Mammary microvascular endothelial cell (primary cell): ENCODE results near the gene SUPT5H. TPM values are rescaled to one million over a fixed set of nuclear protein-coding genes. Genes with fewer than 3 reads are reported as not detected.

Experiments
- total RNA-seq: library from RNA; depleted of rRNA; stranded (reverse); fragments of >200 nt; gene quantifications from 2 replicates; pipeline ENCODE4 v1.2.3, GENCODE V29; 2015

SUPT5H gene
- 72.3 and 79.9 TPM in 2 replicates for total RNA-seq

DNA sequence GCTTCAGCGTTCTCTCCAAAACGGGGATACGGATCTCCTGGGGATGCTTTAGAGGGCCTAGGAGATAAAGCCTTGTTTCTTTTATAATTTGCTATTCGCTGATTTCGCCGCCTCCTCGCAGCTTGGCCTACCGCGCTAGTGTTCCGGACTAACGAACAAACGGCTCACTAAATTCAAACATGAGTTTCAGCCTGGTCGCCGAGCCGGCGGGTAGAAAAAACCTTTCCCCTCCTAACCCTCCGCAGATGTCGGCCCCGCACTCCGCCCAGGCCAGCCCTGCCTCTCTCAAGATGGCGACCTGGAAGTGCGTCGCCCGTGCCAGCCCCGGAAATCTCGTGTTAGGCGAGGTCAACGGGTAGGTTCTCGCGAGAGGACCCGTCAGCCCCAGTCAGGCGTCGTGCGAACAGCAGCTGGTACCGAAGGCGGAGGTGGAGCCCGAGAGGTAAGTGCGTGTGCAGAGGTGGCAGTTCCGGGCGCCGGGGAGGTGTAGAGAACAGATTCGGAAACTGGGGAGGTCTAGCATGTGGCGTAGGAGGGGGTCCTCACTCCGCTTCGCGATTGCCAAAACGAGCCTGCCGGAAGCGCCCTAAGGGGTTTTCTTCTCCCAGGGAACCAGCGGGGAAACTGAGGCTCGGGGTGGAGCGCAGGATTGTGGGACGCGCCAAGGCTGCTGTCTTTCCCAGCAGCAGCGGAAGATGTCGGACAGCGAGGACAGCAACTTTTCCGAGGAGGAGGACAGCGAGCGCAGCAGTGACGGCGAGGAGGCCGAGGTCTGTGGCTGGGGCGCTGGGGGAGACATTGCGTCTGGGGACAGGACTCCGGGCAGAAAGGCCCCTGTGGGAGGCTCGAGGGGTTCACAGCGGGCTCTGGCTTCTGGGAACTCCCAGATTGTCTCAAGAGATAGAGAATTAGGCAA, at the start of gene SUPT5H:
Gene SUPT5H, plus strand, starts transcription at position 387 of the 916 bp plus-strand sequence. Its CDS starts 309 bp downstream, at position 696.

DNA sequence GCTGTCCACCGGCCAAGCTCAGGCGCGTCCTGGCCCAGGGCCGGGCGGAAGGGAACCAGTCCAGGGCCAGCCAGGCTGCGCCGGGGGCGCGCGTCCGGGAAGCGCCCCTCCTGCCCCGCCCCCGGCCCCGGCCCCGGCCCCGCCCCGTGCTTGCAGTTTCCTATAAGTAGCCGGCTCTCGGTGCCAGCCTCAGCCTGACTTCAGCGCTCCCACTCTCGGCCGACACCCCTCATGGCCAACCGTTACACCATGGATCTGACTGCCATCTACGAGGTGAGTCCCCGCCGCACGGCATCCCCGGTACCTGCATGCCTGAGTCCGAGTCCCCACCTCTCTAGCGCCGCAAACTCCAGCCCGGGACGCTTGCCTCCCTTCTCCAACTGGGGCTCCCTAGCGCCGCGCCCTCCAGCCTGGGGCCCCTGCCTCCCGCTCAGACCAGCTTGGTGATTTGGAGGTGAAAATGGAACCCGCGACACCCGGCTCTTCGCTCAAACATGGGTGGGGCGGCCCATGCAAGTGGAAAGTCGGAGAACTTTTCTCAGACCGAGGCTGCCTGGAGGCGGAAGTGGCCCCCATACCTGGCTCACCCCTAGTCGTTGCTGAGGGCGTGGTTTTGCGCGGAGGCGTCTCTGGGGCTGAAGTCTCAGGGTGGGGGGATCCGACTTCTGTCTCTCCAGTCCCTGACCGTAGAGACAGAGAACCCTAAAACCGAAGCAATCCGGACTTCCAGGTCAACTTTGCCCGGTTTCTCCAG, 38.5 kb upstream of the SUPT5H start, which contains the start of gene ZFP36:
Gene ZFP36, plus strand, starts transcription at position 192 of the 754 bp plus-strand sequence. Its CDS starts 58 bp downstream, at position 250.

DNA sequence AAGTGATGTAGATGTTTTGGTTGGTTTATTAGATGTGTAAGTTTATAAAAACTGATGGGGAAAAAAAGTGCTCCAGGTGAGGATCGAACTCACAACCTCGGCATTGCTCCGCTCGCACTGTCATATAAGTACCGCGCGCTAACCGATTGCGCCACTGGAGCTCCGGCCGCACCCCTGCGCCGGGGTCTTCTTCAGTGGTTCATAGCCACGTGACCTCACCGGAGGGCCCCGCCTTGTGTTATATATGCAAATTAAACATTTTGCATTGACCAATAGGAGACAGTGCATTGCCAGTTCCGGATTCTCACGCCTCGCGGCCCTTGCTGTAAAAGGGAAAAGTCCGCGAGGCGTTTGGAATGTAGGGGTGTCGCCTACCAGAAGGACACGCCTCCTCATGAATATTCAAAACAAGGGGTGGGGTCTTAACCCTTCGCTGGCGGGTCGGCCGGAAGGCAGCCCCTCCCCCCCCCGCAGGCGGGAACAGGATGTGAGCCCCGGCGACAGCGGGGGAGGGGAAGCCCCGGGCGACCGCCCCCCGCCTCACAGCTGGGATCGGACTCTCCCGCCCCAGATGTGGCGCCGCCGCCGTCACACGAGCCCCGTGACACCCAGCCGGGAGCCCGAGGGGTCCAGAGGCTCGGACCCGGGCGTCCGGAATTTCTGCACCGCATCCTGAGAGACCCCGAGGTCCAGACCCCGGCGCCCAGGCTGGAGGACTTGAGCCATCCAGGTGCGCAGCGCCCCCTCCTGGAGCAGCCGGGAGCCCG, 33.1 kb upstream of the SUPT5H start, which contains the start of gene PLEKHG2:
Gene PLEKHG2, plus strand, starts transcription at position 570 of the 767 bp plus-strand sequence. CDS start 1,418 bp downstream, outside the sequence.

DNA sequence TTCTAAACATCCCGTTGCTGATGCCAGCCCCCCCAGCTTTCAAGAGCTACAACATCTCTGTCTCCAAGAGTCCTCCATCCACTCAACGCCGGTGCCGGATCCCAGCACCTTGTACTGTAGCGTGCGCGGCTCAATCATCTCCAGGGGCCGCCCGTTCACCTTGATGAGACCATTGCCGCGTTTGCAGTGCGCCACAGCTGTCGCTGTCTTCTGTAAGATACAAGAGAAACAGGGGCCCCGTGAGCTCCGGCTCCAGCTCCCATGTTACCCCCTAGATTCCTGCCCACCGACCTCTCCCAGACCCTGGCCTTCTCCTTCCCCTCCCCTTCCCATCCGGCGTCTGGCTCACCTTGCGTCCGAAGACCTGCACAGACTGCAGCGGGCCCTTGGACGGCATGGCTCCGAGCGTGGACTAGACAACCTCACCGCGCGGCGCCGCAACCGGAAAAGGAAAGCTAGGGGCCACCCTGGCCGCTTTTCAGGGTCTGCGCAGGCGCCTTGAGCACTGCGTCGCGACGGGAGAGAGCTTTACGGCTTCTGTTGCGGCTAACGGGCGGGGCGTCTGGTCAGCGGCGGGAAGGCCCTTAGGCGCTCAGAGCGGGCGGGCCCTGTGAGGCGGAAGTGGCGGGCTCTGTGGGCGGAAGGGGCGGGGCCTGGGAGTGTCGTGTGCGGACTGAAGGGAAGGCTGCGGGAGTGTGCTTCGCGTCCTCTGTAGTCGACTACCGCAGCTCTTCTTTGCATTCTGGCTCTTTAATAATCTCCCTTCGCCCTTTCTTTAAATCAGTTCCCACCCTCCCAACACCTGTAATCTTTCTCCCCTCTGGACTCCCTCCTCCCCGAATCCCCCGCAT, 9.7 kb upstream of the SUPT5H start, which contains the start of gene RPS16:
Gene RPS16, minus strand, starts transcription at position 451 of the 851 bp plus-strand sequence. Its CDS starts 54 bp downstream, at position 397.

DNA sequence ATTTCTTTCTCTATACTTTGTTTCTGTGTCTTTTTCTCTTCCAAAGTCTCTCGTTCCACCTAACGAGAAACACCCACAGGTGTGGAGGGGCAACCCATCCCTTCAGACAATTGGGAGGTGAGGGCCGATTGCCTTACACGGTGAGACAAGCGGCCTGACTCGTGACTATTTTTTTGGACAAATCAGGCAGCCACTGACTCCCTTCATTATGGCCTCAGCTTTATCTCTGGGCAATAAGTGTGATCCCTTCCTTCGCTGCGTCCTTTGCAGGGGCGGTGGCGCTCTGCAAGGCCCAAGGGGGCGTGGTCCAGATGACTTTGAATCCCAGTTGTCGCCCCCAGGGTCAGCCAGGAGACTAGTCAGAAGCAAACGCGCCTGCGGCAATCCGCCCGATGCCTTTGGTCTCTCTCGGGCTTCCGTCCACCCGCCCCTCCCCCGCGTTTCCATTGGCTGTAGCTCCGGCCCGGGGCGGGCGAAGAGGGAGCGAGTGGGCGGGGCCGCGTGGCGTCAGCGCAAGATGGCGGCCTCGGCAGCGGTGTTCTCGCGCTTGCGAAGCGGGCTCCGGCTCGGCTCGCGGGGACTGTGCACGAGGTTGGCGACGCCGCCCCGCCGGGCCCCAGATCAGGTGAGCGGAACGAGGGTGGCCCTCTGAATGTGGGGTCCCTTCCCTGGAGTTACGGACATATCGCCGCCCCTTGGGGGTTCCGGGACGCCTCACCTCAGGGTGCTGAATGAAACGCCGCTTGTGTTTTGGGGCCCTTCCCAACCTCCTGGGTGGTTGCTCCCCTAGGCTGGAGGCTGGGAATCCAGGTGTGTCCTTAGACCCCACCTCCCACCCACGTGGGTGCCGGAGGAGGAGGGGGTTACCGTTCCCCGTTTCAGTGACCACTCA, 35.2 kb downstream of the SUPT5H start, which contains the start of gene TIMM50:
Gene TIMM50, plus strand, starts transcription at position 502 of the 892 bp plus-strand sequence. Its CDS starts 16 bp downstream, at position 518.

DNA sequence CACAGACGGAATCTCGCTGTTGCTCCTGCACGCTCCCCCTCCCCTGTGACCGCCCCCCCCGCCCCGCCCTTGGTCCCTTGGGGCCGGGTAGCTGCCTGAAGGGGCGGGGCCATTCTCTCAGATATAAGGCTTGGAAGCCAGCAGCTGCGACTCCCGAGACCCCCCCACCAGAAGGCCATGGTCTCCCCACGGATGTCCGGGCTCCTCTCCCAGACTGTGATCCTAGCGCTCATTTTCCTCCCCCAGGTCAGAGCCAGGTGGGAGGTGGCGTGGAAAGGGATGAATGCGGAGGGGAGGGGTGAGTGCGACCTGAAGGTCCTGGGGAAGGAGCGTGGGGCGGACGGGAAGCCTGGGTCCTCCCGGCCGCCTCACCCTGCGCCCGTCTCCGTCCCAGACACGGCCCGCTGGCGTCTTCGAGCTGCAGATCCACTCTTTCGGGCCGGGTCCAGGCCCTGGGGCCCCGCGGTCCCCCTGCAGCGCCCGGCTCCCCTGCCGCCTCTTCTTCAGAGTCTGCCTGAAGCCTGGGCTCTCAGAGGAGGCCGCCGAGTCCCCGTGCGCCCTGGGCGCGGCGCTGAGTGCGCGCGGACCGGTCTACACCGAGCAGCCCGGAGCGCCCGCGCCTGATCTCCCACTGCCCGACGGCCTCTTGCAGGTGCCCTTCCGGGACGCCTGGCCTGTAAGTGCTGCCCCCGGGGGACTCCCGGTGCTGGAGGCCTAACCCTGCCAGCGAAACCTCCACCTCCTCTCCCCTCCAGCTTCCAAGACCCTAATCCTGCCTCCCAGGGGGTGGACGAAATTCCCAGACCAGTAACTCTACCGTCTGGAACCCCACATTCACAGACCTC, 53.6 kb downstream of the SUPT5H start, which contains the start of gene DLL3:
Gene DLL3, plus strand, starts transcription at position 150 of the 845 bp plus-strand sequence. Its CDS starts 28 bp downstream, at position 178.

DNA sequence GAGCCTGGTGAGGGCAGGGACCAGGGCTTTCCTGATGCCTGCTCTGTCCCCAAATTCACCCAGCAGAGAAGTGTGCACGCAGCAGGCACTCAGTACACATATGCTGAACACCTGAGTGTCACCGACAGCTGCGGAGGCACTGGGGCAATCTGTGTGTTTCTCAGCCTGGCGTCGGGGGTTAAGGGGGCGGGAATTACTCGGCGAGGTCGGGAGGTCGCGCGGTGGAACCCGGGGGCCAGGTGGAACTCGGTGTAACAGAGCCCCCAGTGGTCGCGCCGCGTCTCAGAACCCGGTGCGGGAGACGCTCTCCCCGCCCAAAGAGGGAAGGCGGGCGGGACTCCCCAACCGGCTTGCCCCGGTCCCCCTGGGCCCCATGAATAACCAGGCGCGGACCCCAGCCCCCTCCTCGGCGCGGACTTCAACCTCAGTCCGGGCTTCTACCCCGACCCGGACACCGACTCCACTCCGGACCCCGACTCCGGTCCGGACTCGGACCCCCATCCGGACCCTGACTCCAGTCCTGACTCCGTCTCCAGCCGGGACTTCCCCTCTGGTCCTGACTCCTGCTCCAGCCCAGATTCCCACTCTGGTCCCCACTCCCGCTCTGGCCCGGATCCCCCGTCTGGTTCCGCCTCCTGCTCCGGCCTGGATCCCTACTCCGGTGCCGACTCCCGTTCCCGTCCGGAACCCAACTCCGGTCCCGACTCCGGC, 69.6 kb downstream of the SUPT5H start, which contains the start of gene SELENOV:
Gene SELENOV, plus strand, starts transcription at position 300 of the 711 bp plus-strand sequence. Its CDS starts 74 bp downstream, at position 374.

Other genes starting within 250 kb of the SUPT5H start
- gene NCCRP1, start 248.6 kb upstream of the SUPT5H start, total RNA-seq: 0.15 TPM in 1 of 2 replicates, not detected in the other
- not detected in 2 replicates for gene SYCN, start 241.3 kb upstream of the SUPT5H start, total RNA-seq
- gene IFNL3, start 200.6 kb upstream of the SUPT5H start, total RNA-seq: not detected in 2 replicates
- gene IFNL4, start 196.7 kb upstream of the SUPT5H start, total RNA-seq: not detected in 2 replicates
- gene IFNL2, start 177.2 kb upstream of the SUPT5H start, total RNA-seq: not detected in 2 replicates
- gene IFNL1, start 149.2 kb upstream of the SUPT5H start, total RNA-seq: not detected in 2 replicates
- gene LRFN1, start 124.7 kb upstream of the SUPT5H start, total RNA-seq: 0.25 and 0.47 TPM in 2 replicates
- gene GMFG, start 109.5 kb upstream of the SUPT5H start, total RNA-seq: 85.3 and 115 TPM in 2 replicates
- gene SAMD4B, start 103.2 kb upstream of the SUPT5H start, total RNA-seq: 40.3 and 43.9 TPM in 2 replicates
- 39.4 and 49.1 TPM in 2 replicates for gene PAF1, start 54.5 kb upstream of the SUPT5H start, total RNA-seq
- 19.3 and 25.0 TPM in 2 replicates for gene MED29, start 54.2 kb upstream of the SUPT5H start, total RNA-seq
- 17.3 and 17.5 TPM in 2 replicates for gene ZFP36, start 38.7 kb upstream of the SUPT5H start, total RNA-seq
- gene PLEKHG2, start 32.9 kb upstream of the SUPT5H start, total RNA-seq: 8.9 and 16.5 TPM in 2 replicates
- gene RPS16, start 9.6 kb upstream of the SUPT5H start, total RNA-seq: 1,349 and 1,363 TPM in 2 replicates
- gene TIMM50, start 35.3 kb downstream of the SUPT5H start, total RNA-seq: 106 and 118 TPM in 2 replicates
- gene DLL3, start 53.4 kb downstream of the SUPT5H start, total RNA-seq: 0.53 and 1.0 TPM in 2 replicates
- not detected in 2 replicates for gene SELENOV, start 69.6 kb downstream of the SUPT5H start, total RNA-seq
- gene EID2B, start 87.3 kb downstream of the SUPT5H start, total RNA-seq: 3.1 and 3.9 TPM in 2 replicates
- gene EID2, start 94.6 kb downstream of the SUPT5H start, total RNA-seq: 11.6 and 13.0 TPM in 2 replicates
- gene LGALS13, start 156.9 kb downstream of the SUPT5H start, total RNA-seq: not detected in 2 replicates
- not detected in 2 replicates for gene LGALS16, start 210.3 kb downstream of the SUPT5H start, total RNA-seq